ENCODE results near the gene TTLL11.

- TF ChIP-seq CTCF (IDR thresholded peaks at IDR 0.05; ENCODE audit: low read depth, low read length, missing input control) (no peak), JUND (IDR thresholded peaks at IDR 0.05) (no peak), ZBTB33 (IDR thresholded peaks at IDR 0.05) (no peak), RXRA (IDR thresholded peaks at IDR 0.05) (no peak), HNF4G (IDR thresholded peaks at IDR 0.05) (no peak), RAD21 (IDR thresholded peaks at IDR 0.05) (no peak), REST (IDR thresholded peaks at IDR 0.05) (no peak), GABPA (IDR thresholded peaks at IDR 0.05 in 1 of 2, conservative IDR thresholded peaks at IDR 0.05 in 1 of 2) (no peak), EGR1 (IDR thresholded peaks at IDR 0.05; ENCODE audit: low read depth in 2 of 2) (no peak), SP1 (IDR thresholded peaks at IDR 0.05) (no peak), TAF1 (conservative IDR thresholded peaks at IDR 0.05) (no peak)
Measured at GRCh38 chr9:122128969-122129343, 35.8 kb upstream of the TTLL11 start.
